GM23338 (cell line): ENCODE data around the gene CREBL2. TPM values are rescaled to one million over a fixed set of nuclear protein-coding genes. Genes with fewer than 3 reads are reported as not detected.

ENCODE experiments used
- ATAC-seq: fragments of 200-7000 bp; cut with Tn5 transposase; 3 replicates; pipeline ENCODE4 v1.9.1; 2020
- DNase-seq: peaks from one replicate; pipeline ENCODE4 v3.0.0-alpha.2; 2015; ENCODE audit warnings: low spot score
- H2AFZ ChIP-seq: fragments of 200-600 bp; sonication (generic); 2 replicates; pipeline ENCODE4 v1.8.0; 2016; ENCODE audit warnings: antibody characterized with exemption, mild to moderate bottlenecking, moderate library complexity
- H3F3A ChIP-seq: fragments of 200-600 bp; sonication (generic); replicated peaks from 2 replicates; pipeline ENCODE4 v1.8.0; 2017; ENCODE audit warnings: antibody characterized with exemption, mixed run types, low read depth
- H3K27ac ChIP-seq: fragments of 200-600 bp; sonication (generic); 2 replicates; pipeline ENCODE4 v1.6.1; 2016; ENCODE audit warnings: low read depth
- H3K27me3 ChIP-seq: fragments of 200-600 bp; sonication (generic); 2 replicates; pipeline ENCODE4 v1.8.0; 2016; ENCODE audit warnings: mild to moderate bottlenecking, mixed run types, moderate library complexity; ENCODE audit not compliant: insufficient read depth
- H3K36me3 ChIP-seq: fragments of 200-600 bp; sonication (generic); 2 replicates; pipeline ENCODE4 v1.8.0; 2016; ENCODE audit warnings: mild to moderate bottlenecking; ENCODE audit not compliant: insufficient read depth
- H3K4me1 ChIP-seq: fragments of 200-600 bp; sonication (generic); 2 replicates; pipeline ENCODE4 v1.8.0; 2016; ENCODE audit warnings: mild to moderate bottlenecking, moderate library complexity; ENCODE audit not compliant: insufficient read depth
- H3K4me2 ChIP-seq: fragments of 200-600 bp; sonication (generic); 2 replicates; pipeline ENCODE4 v1.7.1; 2017; ENCODE audit warnings: mixed run types
- H3K4me3 ChIP-seq: fragments of 200-600 bp; sonication (generic); 2 replicates; pipeline ENCODE4 v1.6.1; 2016; ENCODE audit warnings: mixed run types
- H3K79me2 ChIP-seq: fragments of 200-600 bp; sonication (generic); replicated peaks from 2 replicates; pipeline ENCODE4 v1.8.0; 2017; ENCODE audit warnings: mild to moderate bottlenecking; ENCODE audit not compliant: insufficient read depth
- H3K9me2 ChIP-seq: fragments of 200-600 bp; sonication (generic); 2 replicates; pipeline ENCODE4 v1.8.0; 2017; ENCODE audit not compliant: insufficient read depth
- H4K20me1 ChIP-seq: fragments of 200-600 bp; sonication (generic); replicated peaks from 2 replicates; pipeline ENCODE4 v1.8.0; 2017; ENCODE audit warnings: mild to moderate bottlenecking; ENCODE audit not compliant: insufficient read depth
- H3K27ac Mint-ChIP-seq: 2 replicates; pipeline ENCODE4 v1.8.0; 2020; ENCODE audit warnings: inconsistent platforms, mild to moderate bottlenecking, moderate library complexity, mixed read lengths
- H3K27me3 Mint-ChIP-seq: 3 replicates; pipeline ENCODE4 v1.8.0; 2022; ENCODE audit warnings: low read depth, mild to moderate bottlenecking, moderate library complexity, mixed read lengths, inconsistent platforms; ENCODE audit not compliant: insufficient read depth, poor library complexity
- H3K36me3 Mint-ChIP-seq: 3 replicates; pipeline ENCODE4 v1.8.0; 2021; ENCODE audit warnings: low read depth, mild to moderate bottlenecking, inconsistent platforms, moderate library complexity, mixed read lengths
- H3K4me1 Mint-ChIP-seq: 3 replicates; pipeline ENCODE4 v1.8.0; 2020; ENCODE audit warnings: mild to moderate bottlenecking, inconsistent platforms, mixed read lengths
- H3K4me3 Mint-ChIP-seq: 3 replicates; pipeline ENCODE4 v1.8.0; 2021; ENCODE audit warnings: moderate library complexity, mild to moderate bottlenecking, inconsistent platforms, mixed read lengths
- H3K9me3 Mint-ChIP-seq: 3 replicates; pipeline ENCODE4 v1.8.0; 2020; ENCODE audit warnings: moderate library complexity, mild to moderate bottlenecking, inconsistent platforms, mixed read lengths
- CREB1 ChIP-seq: fragments of 250-450 bp; sonication (Bioruptor Pico); IDR thresholded peaks from 2 replicates; pipeline ENCODE4 v1.5.0; 2020; ENCODE audit warnings: low read depth, mild to moderate bottlenecking, moderate library complexity
- POLR2AphosphoS5 ChIP-seq: IDR thresholded peaks from 2 replicates; pipeline ENCODE4 v1.6.1; 2016; ENCODE audit warnings: antibody characterized with exemption, low read depth
- REST ChIP-seq: IDR thresholded peaks from one replicate; pipeline ENCODE4 v1.6.1; 2018; ENCODE audit warnings: antibody characterized with exemption; ENCODE audit not compliant: unreplicated experiment
- ZNF114 ChIP-seq: fragments of 250-450 bp; sonication (Bioruptor Pico); IDR thresholded peaks from 2 replicates; pipeline ENCODE4 v1.5.0; 2020; ENCODE audit warnings: mild to moderate bottlenecking, moderate library complexity
- ZNF331 ChIP-seq: fragments of 250-450 bp; sonication (Bioruptor Pico); IDR thresholded peaks from 2 replicates; pipeline ENCODE4 v1.5.0; 2020; ENCODE audit warnings: low read depth, mild to moderate bottlenecking, moderate library complexity
- ZNF462 ChIP-seq: fragments of 250-450 bp; sonication (Bioruptor Pico); IDR thresholded peaks from 2 replicates; pipeline ENCODE4 v1.5.0; 2020; ENCODE audit warnings: mild to moderate bottlenecking, moderate library complexity
- polyA plus RNA-seq: library from polyadenylated mRNA; unstranded; fragments of >200 nt; fragmentation: Nextera tagmentation; extraction: Ambion mirVana; gene quantifications from 2 replicates; pipeline ENCODE4 v1.2.1, GENCODE V29; 2016
- total RNA-seq: library from RNA; depleted of rRNA; stranded (reverse); fragments of >200 nt; shearing (Covaris generic); gene quantifications from 2 replicates; pipeline ENCODE4 v1.2.3, GENCODE V29; 2014

CREBL2 gene
- total and polyA plus RNA-seq, 2 experiments from 2014 or later, result 9.0 to 21.6 TPM

- H3F3A ChIP-seq, result no peaks in the 10 kb centered on the region
- peaks cover 14% of the 10 kb centered on the region for H3K4me1 ChIP-seq
- H3K36me3 Mint-ChIP-seq, result no peaks in the 10 kb centered on the region
- DNase-seq (peak; percentile 99), ATAC-seq (peak; percentile 90)
- H3K36me3 ChIP-seq, result no peaks in the 10 kb centered on the region
- peak overlapping the region; percentile 78 for H3K4me2 ChIP-seq
- peak overlapping the region; percentile 92 for H3K4me3 Mint-ChIP-seq
- H3K27me3 Mint-ChIP-seq, result peaks cover 13% of the 10 kb centered on the region
- peaks cover 36% of the 10 kb centered on the region for H3K4me1 Mint-ChIP-seq
- H2AFZ ChIP-seq, result no peak overlapping the region
- H3K27ac ChIP-seq, result peak overlapping the region; percentile 85
- H3K27ac Mint-ChIP-seq, result peak overlapping the region; percentile 98
- H3K9me3 Mint-ChIP-seq, result no peaks in the 10 kb centered on the region
- peaks cover 5% of the 10 kb centered on the region; the same call in 1 of the 2 replicates for H3K27me3 ChIP-seq
- H3K9me2 ChIP-seq, result no peaks in the 10 kb centered on the region
- no peaks in the 10 kb centered on the region for H4K20me1 ChIP-seq
- TF ChIP-seq REST, result peak; percentile 92
- TF ChIP-seq POLR2AphosphoS5, result peak; percentile 85
- TF ChIP-seq ZNF331 (CRISPR knock-in tag), result no peak
- peak; percentile 70 for TF ChIP-seq CREB1 (CRISPR knock-in tag)
- TF ChIP-seq ZNF114 (CRISPR knock-in tag), result no peak
- peaks cover 22% of the 10 kb centered on the region for H3K79me2 ChIP-seq
- H3K4me3 ChIP-seq, result peak overlapping the region; percentile 56
These were observed 72.9 kb downstream of the CREBL2 start for GRCh38 chr12:12684375-12685106.

DNA sequence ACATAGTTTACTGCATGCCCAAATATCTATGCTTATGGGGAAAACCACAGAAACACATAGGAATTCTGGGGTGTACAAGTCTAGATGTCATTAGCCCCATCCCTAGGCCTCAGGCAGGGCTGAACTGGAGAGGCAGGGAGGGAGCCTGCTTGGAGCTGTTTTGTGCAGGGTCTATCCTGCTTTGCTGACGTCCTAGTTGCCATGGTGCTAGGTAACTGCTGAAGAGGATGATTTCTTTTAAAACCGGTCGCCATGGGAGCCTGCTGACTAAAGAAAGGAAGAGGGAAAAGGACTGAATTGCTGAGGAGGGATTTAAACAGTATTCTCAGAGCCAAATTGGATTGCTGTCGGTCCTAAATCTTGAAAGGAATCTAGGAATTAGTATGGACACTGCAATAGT, 73.6 kb downstream of the CREBL2 start:
- H3K27ac Mint-ChIP-seq, result peak overlapping the region; percentile 98
- H3K4me1 ChIP-seq, result peaks cover 14% of the 10 kb centered on the region
- peak overlapping the region; percentile 85 for H3K27ac ChIP-seq
- H3K4me1 Mint-ChIP-seq, result peaks cover 36% of the 10 kb centered on the region
- H3F3A ChIP-seq, result no peaks in the 10 kb centered on the region
- H3K9me2 ChIP-seq, result no peaks in the 10 kb centered on the region
- no peaks in the 10 kb centered on the region for H4K20me1 ChIP-seq
- peak overlapping the region; percentile 92 for H3K4me3 Mint-ChIP-seq
- H2AFZ ChIP-seq, result no peak overlapping the region
- H3K27me3 Mint-ChIP-seq, result peaks cover 13% of the 10 kb centered on the region
- H3K27me3 ChIP-seq, result no peaks in the 10 kb centered on the region
- no peaks in the 10 kb centered on the region for H3K36me3 ChIP-seq
- H3K4me2 ChIP-seq, result peak overlapping the region; percentile 19
- peaks cover 22% of the 10 kb centered on the region for H3K79me2 ChIP-seq
- no peak overlapping the region for H3K4me3 ChIP-seq
- peak; percentile 80 for ATAC-seq
- H3K9me3 Mint-ChIP-seq, result no peaks in the 10 kb centered on the region
- peak; percentile 89 for DNase-seq
- H3K36me3 Mint-ChIP-seq, result no peaks in the 10 kb centered on the region
- TF ChIP-seq REST (no peak), CREB1 (CRISPR knock-in tag) (0 out of 2 replicates have a peak, but pooled peaks have one; percentile 7), ZNF462 (CRISPR knock-in tag) (no peak)
